ENCODE results near the gene ASCL2.

DNA sequence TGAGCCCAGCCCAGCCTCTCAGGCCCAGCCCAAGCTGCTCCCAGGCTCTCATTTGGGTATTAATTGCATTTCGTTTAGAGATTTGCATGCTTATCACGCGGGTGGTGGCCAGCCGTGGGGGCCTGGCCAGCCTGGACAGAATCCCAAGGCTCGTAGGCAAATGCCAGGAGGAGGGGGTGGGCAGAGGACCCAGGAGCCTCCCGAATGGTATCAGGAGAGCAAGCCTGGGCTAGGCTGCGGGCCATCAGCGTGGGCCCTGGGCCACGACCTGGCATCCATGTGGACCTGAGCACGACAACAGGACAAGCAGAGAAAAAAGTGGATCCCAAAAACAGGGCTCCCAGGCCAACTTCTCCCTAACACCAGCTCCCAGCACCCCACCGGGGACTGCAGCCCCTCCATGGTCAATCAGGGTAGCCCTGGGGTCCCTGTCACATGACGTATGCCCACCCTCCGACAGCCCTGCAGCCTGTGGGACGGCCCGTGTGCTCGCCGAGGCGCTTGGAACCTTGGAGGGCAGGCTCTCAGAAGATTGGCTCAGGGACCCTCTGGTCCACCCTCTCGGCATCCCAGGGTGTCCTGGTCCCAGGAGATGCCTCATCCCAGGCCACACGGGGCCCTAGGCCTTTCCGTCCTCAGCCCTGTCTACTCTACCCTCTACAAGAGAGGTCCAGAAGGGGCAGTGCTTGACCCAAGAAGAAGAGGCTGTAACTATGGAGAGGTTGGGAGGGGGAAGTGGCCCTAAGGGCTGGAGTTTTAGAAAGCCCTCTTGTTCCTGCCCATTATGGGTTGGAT lies 8.8 kb downstream of the ASCL2 start:
- TF ChIP-seq, protein P1, sequence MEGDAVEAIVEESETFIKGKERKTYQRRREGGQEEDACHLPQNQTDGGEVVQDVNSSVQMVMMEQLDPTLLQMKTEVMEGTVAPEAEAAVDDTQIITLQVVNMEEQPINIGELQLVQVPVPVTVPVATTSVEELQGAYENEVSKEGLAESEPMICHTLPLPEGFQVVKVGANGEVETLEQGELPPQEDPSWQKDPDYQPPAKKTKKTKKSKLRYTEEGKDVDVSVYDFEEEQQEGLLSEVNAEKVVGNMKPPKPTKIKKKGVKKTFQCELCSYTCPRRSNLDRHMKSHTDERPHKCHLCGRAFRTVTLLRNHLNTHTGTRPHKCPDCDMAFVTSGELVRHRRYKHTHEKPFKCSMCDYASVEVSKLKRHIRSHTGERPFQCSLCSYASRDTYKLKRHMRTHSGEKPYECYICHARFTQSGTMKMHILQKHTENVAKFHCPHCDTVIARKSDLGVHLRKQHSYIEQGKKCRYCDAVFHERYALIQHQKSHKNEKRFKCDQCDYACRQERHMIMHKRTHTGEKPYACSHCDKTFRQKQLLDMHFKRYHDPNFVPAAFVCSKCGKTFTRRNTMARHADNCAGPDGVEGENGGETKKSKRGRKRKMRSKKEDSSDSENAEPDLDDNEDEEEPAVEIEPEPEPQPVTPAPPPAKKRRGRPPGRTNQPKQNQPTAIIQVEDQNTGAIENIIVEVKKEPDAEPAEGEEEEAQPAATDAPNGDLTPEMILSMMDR (IDR thresholded peaks at IDR 0.05) = no peak
- no peak for TF ChIP-seq POLR2A (IDR thresholded peaks at IDR 0.05)
